MCF 10A (cell line): ENCODE measurements around the gene ZNF697. TPM values are rescaled to one million over a fixed set of nuclear protein-coding genes. Genes with fewer than 3 reads are reported as not detected.

ENCODE experiments used
- BruUV-seq: library from RNA; stranded (reverse); fragments of 400-500 nt; replicated peaks from 2 replicates; lab custom pipeline; 2021; lab: Mats Ljungman, UMichigan
- CTCF ChIA-PET: fragments of 300-600 bp; sonication (Branson Sonifier 250); formaldehyde crosslinking; extraction: SDS; loops from one replicate; lab custom pipeline; 2021; ENCODE audit warnings: antibody characterized with exemption, inconsistent platforms; lab: Yijun Ruan, JAX
- POLR2A ChIA-PET: fragments of 300-600, 350-650 bp; sonication (Branson Sonifier 250); formaldehyde crosslinking; extraction: SDS; loops from one replicate; lab custom pipeline; 2020; ENCODE audit warnings: antibody characterized with exemption, inconsistent platforms; lab: Yijun Ruan, JAX
- DNase-seq: peaks from one replicate; pipeline ENCODE4 v3.0.0-alpha.2; 2018; ENCODE audit not compliant: unreplicated experiment
- H3K27ac Mint-ChIP-seq: one replicate; pipeline ENCODE4 v1.8.0; 2022; ENCODE audit warnings: mild to moderate bottlenecking, low read depth, mixed read lengths; ENCODE audit not compliant: unreplicated experiment
- H3K27me3 Mint-ChIP-seq: one replicate; pipeline ENCODE4 v1.8.0; 2022; ENCODE audit warnings: mixed read lengths; ENCODE audit not compliant: insufficient read depth, unreplicated experiment
- H3K36me3 Mint-ChIP-seq: one replicate; pipeline ENCODE4 v1.8.0; 2022; ENCODE audit warnings: mild to moderate bottlenecking, moderate library complexity, mixed read lengths; ENCODE audit not compliant: insufficient read depth, unreplicated experiment
- H3K4me1 Mint-ChIP-seq: one replicate; pipeline ENCODE4 v1.8.0; 2022; ENCODE audit warnings: mixed read lengths; ENCODE audit not compliant: insufficient read depth, unreplicated experiment
- H3K4me3 Mint-ChIP-seq: one replicate; pipeline ENCODE4 v1.8.0; 2022; ENCODE audit warnings: mild to moderate bottlenecking, moderate library complexity, mixed read lengths; ENCODE audit not compliant: unreplicated experiment
- H3K9me3 Mint-ChIP-seq: one replicate; pipeline ENCODE4 v1.8.0; 2022; ENCODE audit warnings: mixed read lengths; ENCODE audit not compliant: unreplicated experiment
- CTCF ChIP-seq: fragments of 200-600 bp; IDR thresholded peaks from one replicate; pipeline ENCODE4 v1.8.0; 2022; ENCODE audit warnings: antibody characterized with exemption, mild to moderate bottlenecking; ENCODE audit not compliant: unreplicated experiment
- intact Hi-C: fragments of 100-400 bp; cut with micrococcal nuclease; formaldehyde crosslinking; loops from 2 replicates; pipeline ENCODE4 v1.14.1; 2022
- total RNA-seq: library from RNA; stranded (reverse); gene quantifications from 2 replicates; pipeline ENCODE4 v1.2.3, GENCODE V29; 2022

ZNF697 gene
- total RNA-seq, 1 experiment from 2014 or later = 13.2 TPM

DNA sequence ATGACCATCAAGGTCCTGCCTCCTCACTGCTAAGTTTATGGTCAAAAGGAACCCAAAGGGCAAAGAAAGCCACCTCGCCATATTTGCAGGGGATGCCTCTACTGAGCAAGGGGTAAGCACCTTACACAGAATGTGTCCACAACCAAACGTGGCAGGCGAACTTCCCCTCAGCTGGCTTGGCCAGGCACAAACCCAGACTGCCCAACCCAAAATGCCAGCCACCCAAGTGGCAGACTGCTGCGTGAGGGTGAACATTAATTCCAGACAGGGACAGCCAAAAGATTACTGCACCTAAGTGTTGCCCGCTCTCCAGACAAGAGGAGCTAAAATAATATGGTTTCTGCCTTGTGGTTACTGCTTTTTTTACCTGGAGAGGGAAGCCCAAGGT, 16.0 kb downstream of the ZNF697 start:
- BruUV-seq = no TSS peak
- Mint-ChIP-seq H3K27ac (no peak overlapping the region), H3K36me3 (no peaks in the 10 kb centered on the region), H3K4me3 (peak overlapping the region; percentile 38), H3K4me1 (peaks cover 4% of the 10 kb centered on the region), H3K27me3 (no peaks in the 10 kb centered on the region), H3K9me3 (no peaks in the 10 kb centered on the region)
- DNase-seq = no peak
- ChIA-PET CTCF (interaction anchor here (0.7 to 3.5 kb wide), 5 partner anchors 13 to 43 kb away, joined by 3 to 17 read pairs (median 4); partner anchors contain the start of gene ZNF697), POLR2A (interaction anchor here (0.6 to 1.6 kb wide), 5 partner anchors 14 to 243 kb away, joined by 3 to 7 read pairs (median 5); partner anchors contain the start of gene ZNF697)
- intact Hi-C loops = no loop called here
- TF ChIP-seq CTCF = no peak

DNA sequence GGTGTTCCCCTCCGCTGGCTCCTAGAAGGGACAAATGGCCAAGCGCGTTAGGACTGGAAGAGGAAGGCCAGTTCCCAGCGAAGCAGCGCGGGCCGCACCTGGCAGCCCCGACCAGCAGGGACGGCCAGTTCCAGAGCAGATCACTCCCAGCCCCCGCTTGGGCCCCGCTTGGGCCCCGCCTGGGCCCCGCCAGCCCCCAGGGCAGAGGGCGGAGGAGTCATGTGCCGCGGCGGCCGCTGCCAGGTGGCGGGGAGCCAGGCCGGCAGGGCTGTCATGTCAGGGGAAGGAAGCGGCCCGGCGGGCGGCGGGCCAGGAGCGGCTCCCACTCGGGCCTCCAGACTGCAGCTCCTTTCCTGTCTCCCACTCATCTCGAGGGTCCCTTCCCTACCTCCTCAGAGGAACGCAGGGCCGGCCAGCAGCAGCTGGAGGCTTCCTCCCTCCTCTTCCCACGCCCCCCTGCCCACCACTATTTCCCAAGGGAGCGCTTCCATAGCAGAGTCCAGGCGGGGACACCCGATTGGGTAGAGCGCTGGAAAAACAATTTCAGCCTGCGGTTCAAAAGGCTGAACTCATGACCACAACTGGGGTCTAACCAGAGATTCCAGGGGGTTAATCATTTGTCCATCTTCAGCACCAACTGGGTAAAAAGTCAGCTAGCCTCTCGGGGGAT, 16.5 kb downstream of the ZNF697 start:
- no peak for TF ChIP-seq CTCF
- intact Hi-C loops = no loop called here
- Mint-ChIP-seq H3K4me1 (peaks cover 9% of the 10 kb centered on the region), H3K4me3 (peak overlapping the region; percentile 38), H3K27me3 (no peaks in the 10 kb centered on the region), H3K36me3 (no peaks in the 10 kb centered on the region), H3K9me3 (no peaks in the 10 kb centered on the region), H3K27ac (no peak overlapping the region)
- peak; percentile 83 for DNase-seq
- CTCF ChIA-PET = interaction anchor here (0.8 to 3.5 kb wide), 4 partner anchors 14 to 43 kb away, joined by 3 to 17 read pairs (median 4); partner anchors contain the start of gene ZNF697
- no TSS peak for BruUV-seq
- POLR2A ChIA-PET = interaction anchor here (0.8 to 1.6 kb wide), 4 partner anchors 14 to 55 kb away, joined by 3 to 7 read pairs (median 4); partner anchors contain the start of gene ZNF697

DNA sequence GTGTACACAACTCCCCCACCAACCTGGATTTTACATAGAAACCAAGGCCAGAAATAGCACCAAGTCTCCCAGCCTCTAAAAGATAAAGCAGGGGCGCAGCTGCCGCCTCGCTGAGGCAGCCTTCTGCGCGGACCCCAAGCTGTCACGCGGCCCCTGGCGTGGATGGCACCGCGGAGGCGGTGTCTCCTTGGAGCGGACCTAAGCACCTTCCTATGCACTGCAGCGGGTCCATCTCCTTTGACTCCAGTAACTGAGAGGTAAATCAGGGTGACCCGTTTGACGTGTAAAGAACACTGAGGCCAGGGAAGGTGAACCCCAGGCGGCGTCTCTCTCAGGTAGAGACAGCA, 17.0 kb downstream of the ZNF697 start:
- no TSS peak for BruUV-seq
- Mint-ChIP-seq H3K9me3 (no peaks in the 10 kb centered on the region), H3K27me3 (no peaks in the 10 kb centered on the region), H3K36me3 (no peaks in the 10 kb centered on the region), H3K4me1 (peaks cover 10% of the 10 kb centered on the region), H3K4me3 (peak overlapping the region; percentile 38), H3K27ac (no peak overlapping the region)
- ChIA-PET CTCF (interaction anchor here (1.0 to 18.5 kb wide), 4 partner anchors 14 to 46 kb away, joined by 3 to 260 read pairs (median 10); no protein-coding TSS in a partner anchor), POLR2A (interaction anchor here (1.3 to 1.6 kb wide), 3 partner anchors 15 to 56 kb away, joined by 3 to 7 read pairs (median 5); partner anchors contain the start of gene ZNF697)
- no peak for DNase-seq
- TF ChIP-seq CTCF = no peak
- intact Hi-C loops = no loop called here

DNA sequence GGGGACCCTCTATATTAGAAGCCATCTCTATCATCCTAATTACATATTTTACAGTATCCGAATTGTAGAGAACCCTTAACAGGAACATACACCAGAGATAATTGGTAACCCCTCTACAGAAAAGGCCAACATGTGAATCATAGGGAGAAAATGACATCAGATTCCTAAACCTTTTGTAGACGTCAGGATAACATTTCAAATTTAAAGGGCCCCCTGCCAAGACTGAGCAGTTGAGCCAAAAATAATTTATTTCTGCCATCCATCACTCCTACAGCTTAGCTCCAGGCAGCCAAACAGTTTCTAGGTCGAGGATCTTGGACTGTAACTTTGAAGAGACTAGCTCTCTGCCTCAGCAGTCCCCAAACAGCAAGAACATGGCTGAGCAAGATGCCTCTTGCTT, 21.2 kb downstream of the ZNF697 start:
- intact Hi-C loops = no loop called here
- DNase-seq = peak; percentile 31
- H3K4me1 Mint-ChIP-seq = peaks cover 10% of the 10 kb centered on the region
- H3K36me3 Mint-ChIP-seq = peaks cover 11% of the 10 kb centered on the region
- ChIA-PET POLR2A (interaction anchor here (0.7 to 1.1 kb wide), 3 partner anchors 18 to 85 kb away, joined by 3 to 4 read pairs (median 3); no protein-coding TSS in a partner anchor), CTCF (interaction anchor here (0.6 to 18.5 kb wide), 5 partner anchors 12 to 308 kb away, joined by 3 to 260 read pairs (median 4); no protein-coding TSS in a partner anchor)
- no TSS peak for BruUV-seq
- no peak overlapping the region for H3K27ac Mint-ChIP-seq
- no peaks in the 10 kb centered on the region for H3K9me3 Mint-ChIP-seq
- H3K4me3 Mint-ChIP-seq = no peak overlapping the region
- no peak for TF ChIP-seq CTCF
- no peaks in the 10 kb centered on the region for H3K27me3 Mint-ChIP-seq
